ENCODE data around the gene SLC7A4. TPM values are rescaled to one million over a fixed set of nuclear protein-coding genes. Genes with fewer than 3 reads are reported as not detected.
"Not testable (repeated sequence)": the region's sequence is repeated elsewhere in the genome, so short reads cannot be mapped to it uniquely, and the experiment has no call there.

Gene SLC7A4
- total RNA-seq, 1 donor from 2014 or later: 0.25 TPM

DNA sequence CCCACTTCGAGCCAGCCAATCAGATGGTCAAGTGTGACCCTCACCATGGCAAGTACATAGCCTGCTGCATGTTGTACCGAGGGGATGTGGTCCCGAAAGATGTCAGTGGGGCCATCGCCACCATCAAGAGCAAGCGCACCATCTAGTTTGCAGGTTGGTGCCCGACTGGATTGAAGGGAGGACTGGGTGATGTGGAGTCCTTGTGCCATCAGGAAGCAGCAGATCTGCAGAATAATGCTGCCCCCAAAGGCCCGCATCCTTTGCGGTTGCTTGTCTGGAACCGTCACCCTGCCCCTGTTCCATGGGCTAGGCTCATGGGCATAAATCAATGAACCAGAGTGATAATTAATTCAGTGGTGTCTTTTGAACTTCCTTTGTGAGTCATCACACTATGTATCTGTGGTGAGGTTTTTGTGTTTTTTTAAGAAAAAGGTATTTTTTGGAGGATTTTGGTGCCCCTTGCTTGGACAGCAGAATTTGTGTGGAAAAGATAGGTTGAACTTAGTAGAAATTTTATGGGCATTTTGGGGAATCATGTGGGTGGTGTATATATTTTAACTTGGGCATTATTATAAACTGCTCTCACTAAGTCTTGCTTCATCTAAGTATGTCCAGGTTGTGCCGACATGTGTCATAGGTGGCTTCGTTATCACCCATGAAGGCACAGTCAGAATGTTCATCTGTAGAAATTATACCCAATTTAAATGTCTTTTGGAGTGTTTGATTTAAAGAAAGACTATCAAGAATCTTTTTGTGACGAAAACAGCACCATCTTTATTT is 35.7 kb upstream of the SLC7A4 start:
- Histone ChIP-seq H3K4me3 (no peak overlapping the region), H3K27me3 (ENCODE audit: low read depth) (no peaks in the 10 kb centered on the region), H3K9me3 (replicated peaks) (no peaks in the 10 kb centered on the region), H3K27ac (replicated peaks) (no peak overlapping the region), H3K4me1 (peaks cover 5% of the 10 kb centered on the region), H3K36me3 (no peaks in the 10 kb centered on the region)
- DNase-seq: no peak
- intact Hi-C loops (cut with micrococcal nuclease): no loop called here
- TF ChIP-seq CTCF (IDR thresholded peaks at IDR 0.05; ENCODE audit: borderline replicate concordance): no peak

GRCh38 chr22:21067075-21067900 is 34.9 kb upstream of the SLC7A4 start:
- Histone ChIP-seq H3K4me1 (peaks cover 5% of the 10 kb centered on the region), H3K27me3 (ENCODE audit: low read depth) (no peaks in the 10 kb centered on the region), H3K36me3 (no peaks in the 10 kb centered on the region), H3K27ac (replicated peaks) (no peak overlapping the region), H3K9me3 (replicated peaks) (no peaks in the 10 kb centered on the region), H3K4me3 (no peak overlapping the region)
- DNase-seq: no peak
- intact Hi-C loops (cut with micrococcal nuclease): no loop called here
- no peak for TF ChIP-seq CTCF (IDR thresholded peaks at IDR 0.05; ENCODE audit: borderline replicate concordance)

DNA sequence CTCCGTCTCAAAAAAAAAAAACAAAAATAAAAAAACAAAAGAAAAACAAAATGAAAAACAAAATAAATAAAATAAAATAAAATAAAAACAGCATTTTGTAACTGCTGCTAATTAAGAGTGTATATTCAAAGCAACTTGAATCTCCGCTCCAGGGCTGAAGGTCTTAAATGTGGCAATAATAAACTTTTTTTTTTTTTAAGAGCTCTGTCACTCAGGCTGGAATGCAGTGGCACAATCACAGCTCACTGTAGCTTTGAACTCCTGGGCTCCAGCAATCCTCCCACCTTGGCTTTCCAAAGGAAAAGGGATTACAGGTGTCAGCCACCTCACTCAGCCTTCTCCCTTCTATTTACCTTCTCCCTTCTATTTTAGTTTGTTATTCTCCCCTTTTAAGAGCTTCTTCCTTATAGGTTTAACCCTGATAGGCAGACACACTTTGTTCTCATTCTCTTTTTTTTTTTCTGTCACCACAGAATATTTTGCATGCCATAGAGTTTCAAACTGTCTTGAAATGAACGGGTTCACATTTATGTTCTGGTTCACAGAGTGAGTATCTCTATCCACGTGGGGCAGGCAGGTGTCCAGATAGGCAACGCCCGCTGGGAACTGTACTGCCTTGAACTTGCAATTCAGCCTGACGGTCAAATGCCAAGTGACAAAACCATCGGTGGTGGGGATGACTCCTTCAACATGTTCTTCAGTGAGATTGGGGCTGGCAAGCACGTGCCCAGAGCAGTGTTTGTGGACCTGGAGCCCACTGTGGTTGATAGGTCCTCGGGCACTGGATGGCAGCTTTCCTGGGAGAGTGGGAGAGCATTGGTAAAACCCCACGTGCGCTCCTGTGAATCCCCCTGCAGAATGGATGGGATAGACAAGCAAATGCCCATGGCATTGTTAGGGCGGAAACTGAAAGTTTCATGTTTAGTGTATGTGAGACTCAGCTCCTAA is 32.8 kb upstream of the SLC7A4 start:
- H3K27ac ChIP-seq (replicated peaks): no peak overlapping the region
- no peak for DNase-seq
- H3K9me3 ChIP-seq (replicated peaks): no peaks in the 10 kb centered on the region
- H3K4me3 ChIP-seq: no peak overlapping the region
- peaks cover 5% of the 10 kb centered on the region for H3K4me1 ChIP-seq
- no peak for TF ChIP-seq CTCF (IDR thresholded peaks at IDR 0.05; ENCODE audit: borderline replicate concordance)
- no peaks in the 10 kb centered on the region for H3K36me3 ChIP-seq
- intact Hi-C loops (cut with micrococcal nuclease): no loop called here
- no peaks in the 10 kb centered on the region for H3K27me3 ChIP-seq (ENCODE audit: low read depth)

- H3K9me3 ChIP-seq (replicated peaks); H3K36me3 ChIP-seq; H3K4me3 ChIP-seq; DNase-seq; intact Hi-C loops (cut with micrococcal nuclease); H3K27me3 ChIP-seq (ENCODE audit: low read depth); H3K27ac ChIP-seq (replicated peaks); H3K4me1 ChIP-seq: not testable (repeated sequence)
Measured at GRCh38 chr22:21064425-21064824, 32.1 kb upstream of the SLC7A4 start.

GRCh38 chr22:21061660-21062321 is 29.4 kb upstream of the SLC7A4 start:
- H3K4me1 ChIP-seq; H3K27ac ChIP-seq (replicated peaks); H3K4me3 ChIP-seq; H3K36me3 ChIP-seq; DNase-seq; H3K27me3 ChIP-seq (ENCODE audit: low read depth); intact Hi-C loops (cut with micrococcal nuclease); H3K9me3 ChIP-seq (replicated peaks): not testable (repeated sequence)

- H3K4me3 ChIP-seq; intact Hi-C loops (cut with micrococcal nuclease); H3K4me1 ChIP-seq; H3K27ac ChIP-seq (replicated peaks); H3K9me3 ChIP-seq (replicated peaks); H3K36me3 ChIP-seq; DNase-seq: not testable (repeated sequence)
- peaks cover 11% of the 10 kb centered on the region for H3K27me3 ChIP-seq (ENCODE audit: low read depth)
Measured at GRCh38 chr22:21060363-21060762, 28.0 kb upstream of the SLC7A4 start.
